ENCODE measurements around the gene UGT1A7.
"Not testable (repeated sequence)": the region's sequence is repeated elsewhere in the genome, so short reads cannot be mapped to it uniquely, and the experiment has no call there.

- not testable (repeated sequence) for TF ChIP-seq POLR2AphosphoS5 (IDR thresholded peaks at IDR 0.05); EZH2 (IDR thresholded peaks at IDR 0.05; ENCODE audit: borderline replicate concordance, insufficient read depth, low read length, poor library complexity, severe bottlenecking); CTCF (IDR thresholded peaks at IDR 0.05; ENCODE audit: poor library complexity, severe bottlenecking); MXI1 (conservative IDR thresholded peaks at IDR 0.05; ENCODE audit: poor library complexity, severe bottlenecking); EP300 (conservative IDR thresholded peaks at IDR 0.05; ENCODE audit: poor library complexity, severe bottlenecking)
These were observed 25.8 kb upstream of the UGT1A7 start for GRCh38 chr2:233655943-233656342.
